Keratinocyte (primary cell): ENCODE results near the gene HCRTR2. TPM values are rescaled to one million over a fixed set of nuclear protein-coding genes. Genes with fewer than 3 reads are reported as not detected.

Source experiments
- DNase-seq: peaks from one replicate; pipeline ENCODE4 v3.0.0-alpha.2; 2011; ENCODE audit warnings: low read depth, missing footprints, low spot score
- FAIRE-seq: peaks from 2 replicates; lab custom pipeline; 2011; peaks lifted over from hg19 to GRCh38; lab: Jason Lieb, UNC
- H2AFZ ChIP-seq: 2 replicates; pipeline ENCODE4 v1.6.0; 2012; ENCODE audit warnings: low read length, control low read depth, inconsistent platforms; ENCODE audit not compliant: control insufficient read depth
- H3K27ac ChIP-seq: 2 replicates; pipeline ENCODE4 v1.5.1; 2011; ENCODE audit warnings: low read length; ENCODE audit not compliant: control insufficient read depth, insufficient read depth
- H3K27me3 ChIP-seq: 3 replicates; pipeline ENCODE4 v1.6.0; 2011; ENCODE audit warnings: low read length; ENCODE audit not compliant: control insufficient read depth, insufficient read depth; ENCODE audit errors: extremely low read depth
- H3K36me3 ChIP-seq, 2 experiments: 2 replicates in 1 of 2; 3 replicates in 1 of 2; pipeline ENCODE4 v1.5.1; 2011; ENCODE audit warnings: low read length in 2 of 2, mild to moderate bottlenecking in 1 of 2; ENCODE audit not compliant: control insufficient read depth in 2 of 2, insufficient read depth in 2 of 2; ENCODE audit errors: extremely low read depth in 1 of 2
- H3K4me1 ChIP-seq: 3 replicates; pipeline ENCODE4 v1.5.1; 2011; ENCODE audit warnings: low read length; ENCODE audit not compliant: control insufficient read depth, insufficient read depth; ENCODE audit errors: extremely low read depth
- H3K4me2 ChIP-seq: 3 replicates; pipeline ENCODE4 v1.6.0; 2011; ENCODE audit warnings: low read depth, low read length; ENCODE audit not compliant: control insufficient read depth, insufficient read depth; ENCODE audit errors: extremely low read depth
- H3K4me3 ChIP-seq, 3 experiments: fragments of 200-600 bp in 1 of 3; sonication (generic) in 1 of 3; 2 replicates in 2 of 3; 3 replicates in 1 of 3; pipeline ENCODE4 v1.5.1; 2011 to 2016; ENCODE audit warnings: low read length in 3 of 3, mild to moderate bottlenecking in 3 of 3, control low read depth in 2 of 3, inconsistent platforms in 1 of 3, low read depth in 1 of 3, mixed read lengths in 1 of 3, mixed run types in 1 of 3, moderate library complexity in 1 of 3; ENCODE audit not compliant: control insufficient read depth in 2 of 3, insufficient read depth in 2 of 3; ENCODE audit errors: extremely low read depth in 1 of 3
- H3K79me2 ChIP-seq: 2 replicates; pipeline ENCODE4 v1.6.0; 2012; ENCODE audit warnings: low read length; ENCODE audit not compliant: control insufficient read depth, insufficient read depth
- H3K9ac ChIP-seq: 3 replicates; pipeline ENCODE4 v1.6.0; 2011; ENCODE audit warnings: low read length; ENCODE audit not compliant: control insufficient read depth, insufficient read depth; ENCODE audit errors: extremely low read depth
- H3K9me1 ChIP-seq: 3 replicates; pipeline ENCODE4 v1.6.0; 2011; ENCODE audit warnings: low read length; ENCODE audit not compliant: control insufficient read depth, insufficient read depth; ENCODE audit errors: extremely low read depth
- H3K9me3 ChIP-seq: 2 replicates; pipeline ENCODE4 v1.5.1; 2012; ENCODE audit warnings: low read depth, low read length; ENCODE audit not compliant: control insufficient read depth
- H4K20me1 ChIP-seq: 3 replicates; pipeline ENCODE4 v1.6.0; 2011; ENCODE audit warnings: low read length; ENCODE audit not compliant: control insufficient read depth, insufficient read depth; ENCODE audit errors: extremely low read depth
- EZH2 ChIP-seq: IDR thresholded peaks from one replicate; pipeline ENCODE4 v1.6.1; 2012; ENCODE audit warnings: inconsistent platforms, mild to moderate bottlenecking, low read length, moderate library complexity
- dilution Hi-C: fragments of 300-500 bp; cut with MboI; formaldehyde crosslinking; loops from one replicate; pipeline ENCODE4 v1.7.0; 2020; ENCODE audit warnings: low sequenced_read_pairs; ENCODE audit not compliant: extremely low pct_ligation_motif_present
- polyA plus RNA-seq, 5 experiments: library from polyadenylated mRNA; depleted of rRNA in 3 of 5; stranded (reverse) in 3 of 5; stranded (forward) in 1 of 5; unstranded in 1 of 5; fragments of >200 nt; gene quantifications; 1 replicate in 1 of 5; 2 replicates in 3 of 5; 3 replicates in 1 of 5; pipeline versions ENCODE4 v1.2.1 to v1.2.3, GENCODE V29; 2011 to 2012; ENCODE audit warnings: missing spikeins in 2 of 5, low read depth in 1 of 5, low replicate concordance in 1 of 5
- TF ChIP-seq, protein P1 (sequence below), 3 experiments: IDR thresholded peaks in 1 of 3; conservative IDR thresholded peaks in 1 of 3; optimal IDR thresholded peaks in 1 of 3; 2 replicates in 2 of 3; 3 replicates in 1 of 3; pipeline versions ENCODE3 to v1.5.1; 2011; ENCODE audit warnings: low read length in 3 of 3, mild to moderate bottlenecking in 3 of 3, moderate library complexity in 2 of 3, control low read depth in 1 of 3, inconsistent platforms in 1 of 3; ENCODE audit not compliant: insufficient read depth in 2 of 3; ENCODE audit errors: extremely low read depth in 1 of 3

The HCRTR2 gene
- polyA plus RNA-seq, 1 donor (not counting 4 experiments of a cell fraction or from before 2014, with no cell fraction given) = not detected

DNA sequence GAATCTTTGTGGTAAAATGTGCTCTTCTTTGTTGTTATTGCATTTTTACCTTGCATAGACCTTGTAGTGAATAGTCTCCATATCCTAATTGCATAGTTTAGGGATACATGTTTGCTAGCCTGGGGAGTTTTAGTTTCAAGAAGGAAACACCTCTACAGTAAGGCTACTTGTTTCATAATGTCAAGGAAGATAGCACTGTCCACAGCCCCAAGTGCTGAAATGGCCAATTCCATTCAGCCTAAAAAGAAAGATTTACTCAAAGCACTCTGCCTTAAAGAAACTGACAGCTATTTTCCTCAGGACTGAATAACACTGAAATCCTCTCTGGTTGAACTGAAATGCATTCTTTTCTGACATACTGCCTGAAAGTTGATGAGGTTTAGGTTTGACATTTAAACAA is 2.6 kb downstream of the HCRTR2 start:
- no peaks in the 10 kb centered on the region for H3K9me1 ChIP-seq
- no peak for TF ChIP-seq EZH2
- TF ChIP-seq, protein P1, sequence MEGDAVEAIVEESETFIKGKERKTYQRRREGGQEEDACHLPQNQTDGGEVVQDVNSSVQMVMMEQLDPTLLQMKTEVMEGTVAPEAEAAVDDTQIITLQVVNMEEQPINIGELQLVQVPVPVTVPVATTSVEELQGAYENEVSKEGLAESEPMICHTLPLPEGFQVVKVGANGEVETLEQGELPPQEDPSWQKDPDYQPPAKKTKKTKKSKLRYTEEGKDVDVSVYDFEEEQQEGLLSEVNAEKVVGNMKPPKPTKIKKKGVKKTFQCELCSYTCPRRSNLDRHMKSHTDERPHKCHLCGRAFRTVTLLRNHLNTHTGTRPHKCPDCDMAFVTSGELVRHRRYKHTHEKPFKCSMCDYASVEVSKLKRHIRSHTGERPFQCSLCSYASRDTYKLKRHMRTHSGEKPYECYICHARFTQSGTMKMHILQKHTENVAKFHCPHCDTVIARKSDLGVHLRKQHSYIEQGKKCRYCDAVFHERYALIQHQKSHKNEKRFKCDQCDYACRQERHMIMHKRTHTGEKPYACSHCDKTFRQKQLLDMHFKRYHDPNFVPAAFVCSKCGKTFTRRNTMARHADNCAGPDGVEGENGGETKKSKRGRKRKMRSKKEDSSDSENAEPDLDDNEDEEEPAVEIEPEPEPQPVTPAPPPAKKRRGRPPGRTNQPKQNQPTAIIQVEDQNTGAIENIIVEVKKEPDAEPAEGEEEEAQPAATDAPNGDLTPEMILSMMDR (optimal IDR thresholded peaks at IDR 0.05 in 1 of 3, IDR thresholded peaks at IDR 0.05 in 1 of 3, conservative IDR thresholded peaks at IDR 0.05 in 1 of 3; ENCODE audit: extremely low read depth in 1 of 3, insufficient read depth in 2 of 3, low read length in 3 of 3) = no peak
- FAIRE-seq (no peak), DNase-seq (no peak)
- dilution Hi-C loops = no loop called here
- no peak overlapping the region for H3K4me2 ChIP-seq
- H3K4me3 ChIP-seq = no peak overlapping the region
- H3K9ac ChIP-seq = no peak overlapping the region
- no peak overlapping the region for H2AFZ ChIP-seq
- no peaks in the 10 kb centered on the region for H4K20me1 ChIP-seq
- no peaks in the 10 kb centered on the region for H3K79me2 ChIP-seq
- H3K27ac ChIP-seq = no peak overlapping the region
- H3K36me3 ChIP-seq = no peaks in the 10 kb centered on the region
- peaks cover 26% of the 10 kb centered on the region for H3K27me3 ChIP-seq
- H3K4me1 ChIP-seq = no peaks in the 10 kb centered on the region
- no peaks in the 10 kb centered on the region for H3K9me3 ChIP-seq

DNA sequence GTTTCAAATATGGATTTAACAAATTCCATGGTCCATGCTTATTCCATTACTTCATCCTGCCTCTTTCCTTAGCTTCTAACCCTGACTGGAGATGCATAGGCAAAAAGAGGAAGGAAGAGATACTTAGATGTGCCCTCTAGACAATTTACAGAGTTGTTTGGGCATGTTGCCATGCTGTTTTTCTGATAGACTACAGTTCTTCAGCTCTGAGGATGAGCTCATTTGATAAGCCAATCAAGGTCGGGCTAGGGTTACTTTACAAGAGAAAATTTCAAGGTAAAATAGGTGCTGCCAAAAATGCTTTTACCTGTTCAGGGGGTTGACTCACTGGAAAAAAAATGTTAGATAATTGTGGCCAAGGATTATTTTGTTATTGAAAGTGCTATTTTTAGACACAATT is 5.9 kb downstream of the HCRTR2 start:
- Histone ChIP-seq H4K20me1 (no peaks in the 10 kb centered on the region), H3K9me1 (no peaks in the 10 kb centered on the region), H3K27me3 (peaks cover 8% of the 10 kb centered on the region), H3K9me3 (no peaks in the 10 kb centered on the region), H3K4me2 (no peak overlapping the region), H2AFZ (no peak overlapping the region), H3K36me3 (no peaks in the 10 kb centered on the region), H3K27ac (no peak overlapping the region), H3K4me3 (no peak overlapping the region), H3K9ac (no peak overlapping the region), H3K79me2 (no peaks in the 10 kb centered on the region), H3K4me1 (no peaks in the 10 kb centered on the region)
- TF ChIP-seq, protein P1 (optimal IDR thresholded peaks at IDR 0.05 in 1 of 3, IDR thresholded peaks at IDR 0.05 in 1 of 3, conservative IDR thresholded peaks at IDR 0.05 in 1 of 3; ENCODE audit: extremely low read depth in 1 of 3, insufficient read depth in 2 of 3, low read length in 3 of 3) = no peak
- TF ChIP-seq EZH2 = no peak
- FAIRE-seq = no peak
- DNase-seq = peak; percentile 5
- dilution Hi-C loops = no loop called here
